T-helper 2 cell treated with Interferon-gamma antibody and Interleukin-4, amounts not matched to agents 5 μg/mL and 100 μg/mL, for 36 hours (primary cell): ENCODE data around the gene SLC25A27.
"Not testable (repeated sequence)": the region's sequence is repeated elsewhere in the genome, so short reads cannot be mapped to it uniquely, and the experiment has no call there.

Experiments
- DNase-seq: peaks from one replicate; pipeline ENCODE4 v3.0.0; 2021; ENCODE audit warnings: low spot score
- H3K27ac Mint-ChIP-seq: one replicate; pipeline ENCODE4 v1.8.0; 2021; ENCODE audit warnings: mild to moderate bottlenecking, mixed read lengths
- H3K27me3 Mint-ChIP-seq: one replicate; pipeline ENCODE4 v1.8.0; 2021; ENCODE audit warnings: low read depth, mixed read lengths
- H3K36me3 Mint-ChIP-seq: one replicate; pipeline ENCODE4 v1.8.0; 2021; ENCODE audit warnings: low read depth, mixed read lengths
- H3K4me1 Mint-ChIP-seq: one replicate; pipeline ENCODE4 v1.8.0; 2021; ENCODE audit warnings: low read depth, mixed read lengths
- H3K4me3 Mint-ChIP-seq: one replicate; pipeline ENCODE4 v1.8.0; 2022; ENCODE audit warnings: mild to moderate bottlenecking, moderate library complexity, mixed read lengths
- H3K9me3 Mint-ChIP-seq: one replicate; pipeline ENCODE4 v1.8.0; 2021; ENCODE audit warnings: mixed read lengths

The SLC25A27 gene

GRCh38 chr6:46637145-46637544, 15.6 kb upstream of the SLC25A27 start:
- H3K9me3 Mint-ChIP-seq = no peaks in the 10 kb centered on the region
- no peak overlapping the region for H3K27ac Mint-ChIP-seq
- no peaks in the 10 kb centered on the region for H3K4me1 Mint-ChIP-seq
- no peak overlapping the region for H3K4me3 Mint-ChIP-seq
- no peak for DNase-seq
- no peaks in the 10 kb centered on the region for H3K36me3 Mint-ChIP-seq
- peaks cover 11% of the 10 kb centered on the region for H3K27me3 Mint-ChIP-seq

DNA sequence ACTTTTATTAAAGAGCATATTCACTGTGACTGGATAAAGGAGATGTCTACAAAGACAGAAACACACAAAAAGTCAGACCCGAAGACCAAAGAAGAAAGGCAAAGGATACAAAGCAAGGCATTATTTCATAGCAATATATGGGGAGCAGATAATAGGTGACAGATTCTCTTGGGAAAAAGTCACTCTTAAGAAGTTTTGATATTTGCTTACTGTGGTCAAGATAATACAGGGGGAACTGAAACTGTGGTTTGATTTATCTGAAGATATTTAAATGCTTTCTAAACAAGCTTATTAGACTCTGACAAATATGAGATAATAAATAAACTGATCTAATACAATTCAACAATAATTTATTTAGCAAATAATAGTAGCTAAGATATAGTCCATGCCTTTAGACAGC, 14.8 kb upstream of the SLC25A27 start:
- no peaks in the 10 kb centered on the region for H3K9me3 Mint-ChIP-seq
- DNase-seq = no peak
- H3K36me3 Mint-ChIP-seq = no peaks in the 10 kb centered on the region
- H3K4me1 Mint-ChIP-seq = no peaks in the 10 kb centered on the region
- no peak overlapping the region for H3K4me3 Mint-ChIP-seq
- no peak overlapping the region for H3K27ac Mint-ChIP-seq
- peaks cover 14% of the 10 kb centered on the region for H3K27me3 Mint-ChIP-seq

DNA sequence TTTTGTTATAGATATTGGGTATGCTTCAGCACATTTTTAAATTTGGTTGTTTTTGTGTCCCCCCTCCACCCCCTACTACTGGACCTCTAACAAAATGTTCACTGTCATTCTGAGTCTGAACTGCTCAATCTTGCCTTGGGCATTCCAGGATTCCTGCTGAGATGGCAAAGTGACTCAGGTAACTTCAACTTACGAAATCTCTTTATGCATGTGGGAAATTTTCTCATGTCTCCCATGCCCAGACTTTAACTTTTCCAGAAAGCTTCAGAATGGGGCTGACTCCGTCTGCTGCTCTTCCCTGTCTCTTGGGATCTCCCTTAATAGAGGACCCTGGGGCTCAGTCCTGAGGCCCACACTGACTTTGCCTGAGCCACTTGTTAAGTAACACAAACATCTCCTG, 14.1 kb upstream of the SLC25A27 start:
- Mint-ChIP-seq H3K36me3 (no peaks in the 10 kb centered on the region), H3K9me3 (no peaks in the 10 kb centered on the region), H3K4me1 (no peaks in the 10 kb centered on the region), H3K27ac (no peak overlapping the region), H3K4me3 (no peak overlapping the region), H3K27me3 (peaks cover 15% of the 10 kb centered on the region)
- no peak for DNase-seq

DNA sequence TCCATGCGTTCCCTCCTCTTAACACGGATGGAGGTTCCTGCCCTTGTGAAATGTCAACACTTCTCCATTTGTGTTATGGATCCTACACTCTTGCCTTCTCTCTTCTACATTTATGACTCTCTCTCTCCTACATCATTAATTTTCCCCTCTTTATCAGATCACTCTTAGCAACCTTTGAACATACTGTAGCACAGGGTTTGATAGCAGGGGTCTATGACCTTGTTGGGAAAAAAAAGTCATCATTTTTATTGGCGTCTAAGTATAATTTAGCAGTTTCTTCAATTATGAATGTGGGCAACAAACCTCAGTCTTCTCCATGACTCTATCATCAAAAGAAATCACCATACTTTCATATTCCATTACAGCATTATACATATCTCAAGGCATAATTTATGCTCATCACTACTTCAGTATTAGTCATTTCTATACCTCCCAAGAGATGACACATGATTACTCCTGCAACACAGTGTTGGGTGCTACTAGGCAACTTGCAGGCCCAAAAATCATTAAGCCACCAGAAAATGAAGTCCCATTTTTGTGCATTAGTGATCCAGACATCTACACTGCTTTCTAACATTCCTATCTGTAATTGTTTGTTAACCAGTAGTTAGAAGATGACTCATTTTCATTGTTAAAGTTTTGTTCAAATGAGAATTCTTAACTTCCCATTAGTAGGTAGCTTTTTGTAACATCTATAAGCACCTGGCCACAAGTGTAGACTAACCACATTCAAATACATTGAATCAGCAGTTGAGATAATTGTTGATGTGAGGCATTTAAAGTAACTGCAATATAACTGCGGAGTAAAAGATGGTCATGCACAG, 9.6 kb upstream of the SLC25A27 start:
- no peaks in the 10 kb centered on the region for H3K9me3 Mint-ChIP-seq
- H3K27ac Mint-ChIP-seq = no peak overlapping the region
- no peaks in the 10 kb centered on the region for H3K36me3 Mint-ChIP-seq
- H3K4me3 Mint-ChIP-seq = no peak overlapping the region
- no peaks in the 10 kb centered on the region for H3K4me1 Mint-ChIP-seq
- DNase-seq = no peak
- peaks cover 18% of the 10 kb centered on the region for H3K27me3 Mint-ChIP-seq

DNA sequence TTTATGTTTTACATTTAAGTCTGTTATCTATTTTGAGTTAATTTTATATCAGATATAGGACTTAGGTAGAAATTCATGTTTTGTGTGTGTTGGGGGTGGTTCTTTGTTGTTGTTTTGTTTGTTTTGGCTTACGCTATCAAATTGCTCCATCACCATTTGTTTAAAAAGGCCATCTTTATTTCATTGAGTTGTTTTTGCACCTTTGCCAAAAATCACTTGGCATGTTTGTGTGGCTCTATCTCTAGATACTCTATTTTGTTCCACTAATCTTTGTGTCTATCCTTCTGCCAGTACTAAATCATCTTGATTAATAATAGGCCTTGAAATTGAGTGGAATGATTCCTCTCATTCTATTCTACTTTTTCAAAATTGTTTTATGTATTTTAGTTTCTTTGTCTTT, 7.5 kb upstream of the SLC25A27 start:
- DNase-seq = no peak
- Mint-ChIP-seq H3K9me3 (no peaks in the 10 kb centered on the region), H3K27ac (no peak overlapping the region), H3K4me1 (no peaks in the 10 kb centered on the region), H3K4me3 (no peak overlapping the region), H3K36me3 (no peaks in the 10 kb centered on the region), H3K27me3 (peaks cover 18% of the 10 kb centered on the region)

DNA sequence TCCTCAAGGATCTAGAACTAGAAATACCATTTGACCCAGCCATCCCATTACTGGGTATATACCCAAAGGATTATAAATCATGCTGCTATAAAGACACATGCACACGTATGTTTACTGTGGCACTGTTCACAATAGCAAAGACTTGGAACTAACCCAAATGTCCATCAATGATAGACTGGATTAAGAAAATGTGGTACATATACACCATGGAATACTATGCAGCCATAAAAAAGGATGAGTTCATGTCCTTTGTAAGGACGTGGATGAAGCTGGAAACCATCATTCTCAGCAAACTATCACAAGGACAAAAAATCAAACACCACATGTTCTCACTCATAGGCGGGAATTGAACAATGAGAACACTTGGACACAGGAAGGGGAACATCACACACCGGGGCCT, 4.7 kb upstream of the SLC25A27 start:
- not testable (repeated sequence) for DNase-seq, H3K36me3 Mint-ChIP-seq, H3K9me3 Mint-ChIP-seq, H3K27ac Mint-ChIP-seq, H3K4me3 Mint-ChIP-seq
- Mint-ChIP-seq H3K4me1 (peaks cover 13% of the 10 kb centered on the region), H3K27me3 (peaks cover 36% of the 10 kb centered on the region)

DNA sequence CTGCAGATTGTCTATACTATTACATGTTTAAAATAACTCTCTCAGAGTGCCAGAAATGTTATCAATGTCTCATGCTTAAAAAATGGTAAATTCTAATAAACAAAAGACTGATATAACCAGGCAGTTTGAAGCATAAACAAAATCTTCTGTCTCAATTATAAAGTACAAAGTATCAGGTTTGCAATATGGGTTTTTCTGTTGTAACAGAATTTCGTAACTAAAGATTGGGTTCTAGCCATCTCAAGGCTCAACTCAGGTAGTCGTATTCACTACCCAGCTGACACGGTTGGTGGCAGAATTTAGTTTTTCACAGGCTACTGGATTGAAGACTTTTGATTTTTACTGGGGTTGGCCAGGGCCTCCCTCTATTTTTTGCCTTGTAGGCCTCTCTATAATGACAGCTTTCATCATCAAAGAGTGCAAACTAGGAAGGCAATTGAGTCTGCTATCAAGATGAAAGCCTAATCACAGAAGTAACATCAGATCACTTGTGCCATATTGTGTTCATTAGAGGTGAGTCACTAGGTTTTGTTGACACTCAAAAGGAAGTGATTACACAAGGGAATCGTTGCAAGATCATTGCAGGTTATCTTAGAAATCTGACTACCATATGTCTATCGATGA, 3.8 kb upstream of the SLC25A27 start:
- H3K4me1 Mint-ChIP-seq = peaks cover 17% of the 10 kb centered on the region
- no peaks in the 10 kb centered on the region for H3K9me3 Mint-ChIP-seq
- no peak overlapping the region for H3K4me3 Mint-ChIP-seq
- DNase-seq = no peak
- H3K36me3 Mint-ChIP-seq = no peaks in the 10 kb centered on the region
- H3K27ac Mint-ChIP-seq = no peak overlapping the region
- H3K27me3 Mint-ChIP-seq = peaks cover 44% of the 10 kb centered on the region

DNA sequence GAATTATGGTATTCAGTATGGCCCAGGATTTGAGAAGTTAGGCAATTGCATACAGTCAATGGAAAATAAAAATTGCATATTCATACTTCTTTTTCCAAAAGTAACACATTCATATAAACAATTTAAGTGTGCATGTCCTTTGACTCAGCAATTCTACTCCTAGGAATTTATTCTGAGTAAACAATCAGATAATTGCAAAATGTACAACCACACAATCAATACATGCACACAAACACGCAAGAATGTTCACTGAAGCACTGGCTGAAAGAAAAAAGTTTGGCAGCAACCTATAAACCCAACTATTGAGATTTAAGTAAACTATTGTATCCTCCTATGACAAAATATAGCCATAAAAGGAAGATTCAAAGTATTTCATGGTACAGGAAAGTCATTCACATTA, 1.8 kb upstream of the SLC25A27 start:
- Mint-ChIP-seq H3K4me1 (peaks cover 17% of the 10 kb centered on the region), H3K27me3 (peaks cover 55% of the 10 kb centered on the region), H3K4me3 (no peak overlapping the region), H3K27ac (no peak overlapping the region), H3K36me3 (no peaks in the 10 kb centered on the region), H3K9me3 (no peaks in the 10 kb centered on the region)
- DNase-seq = no peak

DNA sequence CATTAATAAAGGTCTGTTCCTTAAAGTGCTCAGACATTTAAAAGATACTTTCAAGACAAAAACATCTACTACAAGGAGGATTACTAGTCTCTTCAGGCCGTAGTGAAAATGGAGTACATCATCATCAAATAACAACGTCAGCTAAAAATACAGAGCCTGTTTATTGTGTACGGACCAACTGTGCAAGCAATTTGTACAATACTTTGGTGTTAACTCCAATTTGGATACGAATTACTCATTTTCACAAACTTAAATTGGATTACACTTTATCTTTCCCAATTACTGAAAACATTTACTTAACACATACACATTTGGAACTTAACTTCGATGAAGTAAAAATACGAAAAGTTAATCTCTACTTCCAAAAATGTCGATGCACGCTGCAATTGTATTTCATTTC, 959 bp upstream of the SLC25A27 start:
- Mint-ChIP-seq H3K4me3 (peak overlapping the region; percentile 87), H3K27ac (no peak overlapping the region), H3K9me3 (no peaks in the 10 kb centered on the region), H3K36me3 (no peaks in the 10 kb centered on the region), H3K4me1 (peaks cover 17% of the 10 kb centered on the region), H3K27me3 (peaks cover 55% of the 10 kb centered on the region)
- DNase-seq = no peak

GRCh38 chr6:46652232-46652602, 558 bp upstream of the SLC25A27 start:
- Mint-ChIP-seq H3K9me3 (no peaks in the 10 kb centered on the region), H3K36me3 (no peaks in the 10 kb centered on the region), H3K27ac (no peak overlapping the region), H3K4me3 (peak overlapping the region; percentile 87), H3K27me3 (peaks cover 53% of the 10 kb centered on the region), H3K4me1 (peaks cover 17% of the 10 kb centered on the region)
- no peak for DNase-seq

GRCh38 chr6:46653439-46654195, 842 bp downstream of the SLC25A27 start:
- H3K36me3 Mint-ChIP-seq = no peaks in the 10 kb centered on the region
- peaks cover 17% of the 10 kb centered on the region for H3K4me1 Mint-ChIP-seq
- peak overlapping the region; percentile 78 for H3K4me3 Mint-ChIP-seq
- H3K27me3 Mint-ChIP-seq = peaks cover 53% of the 10 kb centered on the region
- no peak overlapping the region for H3K27ac Mint-ChIP-seq
- DNase-seq = no peak
- no peaks in the 10 kb centered on the region for H3K9me3 Mint-ChIP-seq

- no peak overlapping the region for H3K27ac Mint-ChIP-seq
- peaks cover 44% of the 10 kb centered on the region for H3K27me3 Mint-ChIP-seq
- peaks cover 17% of the 10 kb centered on the region for H3K4me1 Mint-ChIP-seq
- no peak overlapping the region for H3K4me3 Mint-ChIP-seq
- no peaks in the 10 kb centered on the region for H3K36me3 Mint-ChIP-seq
- DNase-seq = no peak
- no peaks in the 10 kb centered on the region for H3K9me3 Mint-ChIP-seq
Observed at GRCh38 chr6:46655803-46656202, 3.0 kb downstream of the SLC25A27 start.

- Mint-ChIP-seq H3K4me3 (no peak overlapping the region), H3K27ac (no peak overlapping the region), H3K4me1 (peaks cover 7% of the 10 kb centered on the region), H3K36me3 (no peaks in the 10 kb centered on the region), H3K27me3 (peaks cover 29% of the 10 kb centered on the region), H3K9me3 (no peaks in the 10 kb centered on the region)
- DNase-seq = no peak
Observed at GRCh38 chr6:46657642-46658041, 4.9 kb downstream of the SLC25A27 start.

GRCh38 chr6:46661483-46661882, 8.7 kb downstream of the SLC25A27 start:
- DNase-seq = no peak
- H3K4me1 Mint-ChIP-seq = no peaks in the 10 kb centered on the region
- peaks cover 3% of the 10 kb centered on the region for H3K27me3 Mint-ChIP-seq
- no peaks in the 10 kb centered on the region for H3K36me3 Mint-ChIP-seq
- H3K4me3 Mint-ChIP-seq = no peak overlapping the region
- H3K9me3 Mint-ChIP-seq = no peaks in the 10 kb centered on the region
- no peak overlapping the region for H3K27ac Mint-ChIP-seq
